OCI-LY7 (cell line): ENCODE measurements around the gene MRO. TPM values are rescaled to one million over a fixed set of nuclear protein-coding genes. Genes with fewer than 3 reads are reported as not detected.

Experiments used
- BruUV-seq: library from RNA; stranded (reverse); fragments of 400-500 nt; replicated peaks from 2 replicates; lab custom pipeline; 2021; lab: Mats Ljungman, UMichigan
- CTCF ChIA-PET: fragments of 300-600 bp; sonication (Branson Sonifier 250); formaldehyde crosslinking; loops from one replicate; lab custom pipeline; 2022; ENCODE audit warnings: antibody characterized with exemption; ENCODE audit not compliant: unreplicated experiment; lab: Charles Lee
- POLR2A ChIA-PET: fragments of 300-600 bp; sonication (Branson Sonifier 250); formaldehyde crosslinking; loops from one replicate; lab custom pipeline; 2022; ENCODE audit warnings: antibody characterized with exemption; lab: Charles Lee
- DNase-seq: peaks from one replicate; pipeline ENCODE4 v3.0.0-alpha.2; 2015; ENCODE audit warnings: low spot score
- H2AFZ ChIP-seq: fragments of 200-600 bp; sonication (generic), shearing (Covaris generic); 2 replicates; pipeline ENCODE4 v1.6.1; 2014; ENCODE audit warnings: mild to moderate bottlenecking, antibody characterized with exemption, low read length, moderate library complexity
- H3K27ac ChIP-seq: fragments of 200-600 bp; sonication (generic); 2 replicates; pipeline ENCODE4 v1.5.1; 2014; ENCODE audit warnings: mixed run types, low read depth, mild to moderate bottlenecking, moderate library complexity, low read length, inconsistent platforms; ENCODE audit not compliant: poor library complexity, severe bottlenecking
- H3K36me3 ChIP-seq: fragments of 200-600 bp; sonication (generic); 2 replicates; pipeline ENCODE4 v1.6.1; 2014; ENCODE audit warnings: mild to moderate bottlenecking, antibody characterized with exemption, low read length, moderate library complexity, mixed read lengths; ENCODE audit not compliant: insufficient read depth
- H3K4me1 ChIP-seq: fragments of 200-600 bp; sonication (generic); 2 replicates; pipeline ENCODE4 v1.5.1; 2014; ENCODE audit warnings: mild to moderate bottlenecking, low read length; ENCODE audit not compliant: insufficient read depth, poor library complexity, severe bottlenecking
- H3K4me2 ChIP-seq: fragments of 200-600 bp; sonication (generic); 2 replicates; pipeline ENCODE4 v1.6.1; 2014; ENCODE audit warnings: mild to moderate bottlenecking, low read length
- H3K4me3 ChIP-seq: fragments of 200-600 bp; sonication (generic); 2 replicates; pipeline ENCODE4 v1.5.1; 2014; ENCODE audit warnings: mild to moderate bottlenecking, low read depth, low read length; ENCODE audit not compliant: poor library complexity, severe bottlenecking
- H3K79me2 ChIP-seq: fragments of 200-600 bp; sonication (generic); 2 replicates; pipeline ENCODE4 v1.6.1; 2016; ENCODE audit warnings: low read depth, mild to moderate bottlenecking, low read length, moderate library complexity, mixed read lengths; ENCODE audit not compliant: insufficient read depth
- H3K9me2 ChIP-seq: fragments of 200-600 bp; sonication (generic); 2 replicates; pipeline ENCODE4 v1.6.1; 2016; ENCODE audit warnings: mild to moderate bottlenecking, low read length, mixed read lengths; ENCODE audit not compliant: insufficient read depth
- H3K9me3 ChIP-seq: fragments of 200-600 bp; sonication (generic); 2 replicates; pipeline ENCODE4 v1.6.1; 2014; ENCODE audit warnings: mild to moderate bottlenecking, mixed run types, low read length, mixed read lengths
- H4K20me1 ChIP-seq: fragments of 200-600 bp; sonication (generic); 2 replicates; pipeline ENCODE4 v1.6.1; 2014; ENCODE audit warnings: mild to moderate bottlenecking, antibody characterized with exemption, low read length, moderate library complexity, mixed read lengths; ENCODE audit not compliant: insufficient read depth
- EZH2phosphoT487 ChIP-seq: fragments of 200-600 bp; sonication (generic); IDR thresholded peaks from 2 replicates; pipeline ENCODE4 v1.6.1; 2018; ENCODE audit warnings: low read depth, borderline replicate concordance, mild to moderate bottlenecking, mixed run types, antibody characterized with exemption, low read length, moderate library complexity, mixed read lengths
- intact Hi-C: fragments of 100-400 bp; cut with micrococcal nuclease; formaldehyde crosslinking; loops from one replicate; pipeline ENCODE4 v1.10.0; 2022; ENCODE audit not compliant: unreplicated experiment
- total RNA-seq, 2 experiments: library from RNA; depleted of rRNA in 1 of 2; stranded (reverse); fragments of >200 nt in 1 of 2; shearing (Covaris generic) in 1 of 2; gene quantifications; 2 replicates each; pipeline ENCODE4 v1.2.3, GENCODE V29; 2014 to 2022
- TF ChIP-seq, protein P1 (sequence below): fragments of 200-600 bp; sonication (generic); conservative IDR thresholded peaks from 2 replicates; pipeline ENCODE4 v1.5.1; 2014; ENCODE audit warnings: mild to moderate bottlenecking, antibody characterized with exemption, low read length, moderate library complexity, mixed read lengths

The MRO gene
- total RNA-seq, 2 experiments from 2014 or later = 0.22 to 0.46 TPM

DNA sequence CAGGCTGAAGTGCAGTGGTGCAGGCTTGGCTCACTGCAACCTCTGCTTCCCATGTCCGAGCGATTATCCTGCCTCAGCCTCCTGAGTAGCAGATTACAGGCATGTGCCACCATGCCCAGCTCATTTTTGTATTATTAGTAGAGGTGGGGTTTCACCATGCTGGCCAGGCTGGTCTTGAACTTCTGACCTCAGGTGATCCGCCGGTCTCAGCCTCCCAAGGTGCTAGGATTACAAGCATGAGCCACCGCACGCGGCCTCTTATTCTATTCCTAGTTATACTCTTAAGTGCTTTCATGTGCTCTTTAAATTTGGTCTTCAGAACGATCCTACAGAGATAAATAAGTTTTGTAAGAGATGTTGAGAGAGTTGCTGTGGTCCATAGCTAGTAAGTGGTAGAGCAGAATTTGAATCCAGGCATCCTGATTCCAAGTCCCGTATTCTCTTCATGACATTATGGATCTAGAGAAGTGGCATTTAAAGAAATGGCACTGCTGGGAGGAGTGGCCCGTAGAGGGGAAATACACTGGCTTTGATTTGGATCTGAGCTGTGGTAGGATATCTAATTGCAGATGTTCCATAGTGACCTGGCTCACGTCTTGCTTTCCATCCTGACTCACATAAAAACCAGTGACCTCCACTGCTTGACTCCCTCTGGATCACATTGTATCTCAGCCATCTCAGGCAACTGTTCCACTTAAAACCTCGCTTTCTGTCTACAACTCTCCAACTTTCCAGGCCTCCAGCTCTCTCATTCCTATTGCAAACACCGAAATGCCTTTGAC, 36.4 kb upstream of the MRO start:
- intact Hi-C loops = no loop called here
- Histone ChIP-seq H4K20me1 (no peaks in the 10 kb centered on the region), H3K4me1 (no peaks in the 10 kb centered on the region), H3K79me2 (no peaks in the 10 kb centered on the region), H3K36me3 (no peaks in the 10 kb centered on the region), H3K27ac (no peak overlapping the region), H3K9me3 (no peaks in the 10 kb centered on the region), H3K9me2 (no peaks in the 10 kb centered on the region), H2AFZ (no peak overlapping the region), H3K4me2 (no peak overlapping the region), H3K4me3 (no peak overlapping the region)
- no peak for DNase-seq
- TF ChIP-seq, protein P1, sequence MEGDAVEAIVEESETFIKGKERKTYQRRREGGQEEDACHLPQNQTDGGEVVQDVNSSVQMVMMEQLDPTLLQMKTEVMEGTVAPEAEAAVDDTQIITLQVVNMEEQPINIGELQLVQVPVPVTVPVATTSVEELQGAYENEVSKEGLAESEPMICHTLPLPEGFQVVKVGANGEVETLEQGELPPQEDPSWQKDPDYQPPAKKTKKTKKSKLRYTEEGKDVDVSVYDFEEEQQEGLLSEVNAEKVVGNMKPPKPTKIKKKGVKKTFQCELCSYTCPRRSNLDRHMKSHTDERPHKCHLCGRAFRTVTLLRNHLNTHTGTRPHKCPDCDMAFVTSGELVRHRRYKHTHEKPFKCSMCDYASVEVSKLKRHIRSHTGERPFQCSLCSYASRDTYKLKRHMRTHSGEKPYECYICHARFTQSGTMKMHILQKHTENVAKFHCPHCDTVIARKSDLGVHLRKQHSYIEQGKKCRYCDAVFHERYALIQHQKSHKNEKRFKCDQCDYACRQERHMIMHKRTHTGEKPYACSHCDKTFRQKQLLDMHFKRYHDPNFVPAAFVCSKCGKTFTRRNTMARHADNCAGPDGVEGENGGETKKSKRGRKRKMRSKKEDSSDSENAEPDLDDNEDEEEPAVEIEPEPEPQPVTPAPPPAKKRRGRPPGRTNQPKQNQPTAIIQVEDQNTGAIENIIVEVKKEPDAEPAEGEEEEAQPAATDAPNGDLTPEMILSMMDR = no peak
- no peak for TF ChIP-seq EZH2phosphoT487
- BruUV-seq = no TSS peak
- ChIA-PET CTCF (no interaction called here), POLR2A (no interaction called here)

DNA sequence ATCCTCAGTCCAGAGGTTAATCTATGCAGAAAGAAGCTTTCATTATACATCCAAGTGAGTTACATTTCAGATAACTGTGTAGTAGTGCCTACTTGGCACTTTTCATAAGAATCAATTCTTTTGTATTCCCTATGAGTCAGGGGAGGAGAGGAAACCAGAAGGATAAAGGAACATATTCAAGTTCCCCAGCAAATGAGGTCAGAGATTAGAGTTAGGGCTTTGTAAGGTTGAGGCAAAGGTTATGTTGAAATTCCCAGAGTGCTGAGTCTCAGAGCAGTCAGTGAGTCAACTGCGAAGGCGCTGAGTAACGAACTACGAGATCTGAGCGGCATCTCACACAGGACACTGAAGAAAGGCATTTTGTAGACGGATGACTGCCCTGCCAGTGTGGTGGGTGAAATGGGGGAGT, 34.1 kb upstream of the MRO start:
- Histone ChIP-seq H3K36me3 (no peaks in the 10 kb centered on the region), H3K9me3 (no peaks in the 10 kb centered on the region), H4K20me1 (no peaks in the 10 kb centered on the region), H3K4me2 (no peak overlapping the region), H3K79me2 (no peaks in the 10 kb centered on the region), H3K4me3 (no peak overlapping the region), H3K27ac (no peak overlapping the region), H2AFZ (no peak overlapping the region), H3K9me2 (no peaks in the 10 kb centered on the region), H3K4me1 (no peaks in the 10 kb centered on the region)
- intact Hi-C loops = no loop called here
- POLR2A ChIA-PET = no interaction called here
- TF ChIP-seq, protein P1 = no peak
- no peak for TF ChIP-seq EZH2phosphoT487
- no peak for DNase-seq
- CTCF ChIA-PET = no interaction called here
- BruUV-seq = no TSS peak
